BJ (cell line): ENCODE results near the gene PHACTR4. TPM values are rescaled to one million over a fixed set of nuclear protein-coding genes. Genes with fewer than 3 reads are reported as not detected.
"Not testable (repeated sequence)": the region's sequence is repeated elsewhere in the genome, so short reads cannot be mapped to it uniquely, and the experiment has no call there.

ENCODE experiments used
- CTCF ChIA-PET: fragments of 350-600 bp; formaldehyde crosslinking; extraction: SDS; loops from one replicate; lab custom pipeline; 2021; ENCODE audit warnings: antibody characterized with exemption, inconsistent platforms; lab: Yijun Ruan, JAX
- POLR2A ChIA-PET: fragments of 300-600 bp; sonication (Branson Sonifier 250); formaldehyde crosslinking; extraction: SDS; loops from one replicate; lab custom pipeline; 2021; ENCODE audit warnings: antibody characterized with exemption; lab: Charles Lee
- DNase-seq: peaks from one replicate; pipeline ENCODE4 v3.0.0-alpha.2; 2011; ENCODE audit warnings: low read depth
- H3K27me3 ChIP-seq: 2 replicates; pipeline ENCODE4 v1.6.0; 2011; ENCODE audit warnings: low read length; ENCODE audit not compliant: control insufficient read depth, insufficient read depth
- H3K36me3 ChIP-seq: 2 replicates; pipeline ENCODE4 v1.5.1; 2011; ENCODE audit warnings: low read length; ENCODE audit not compliant: control insufficient read depth, insufficient read depth
- H3K4me3 ChIP-seq: 2 replicates; pipeline ENCODE4 v1.5.1; 2011; ENCODE audit warnings: low read depth, mild to moderate bottlenecking, control low read depth, low read length
- polyA plus RNA-seq: library from polyadenylated mRNA; depleted of rRNA; stranded (reverse); fragments of >200 nt; gene quantifications from 2 replicates; pipeline ENCODE4 v1.2.3, GENCODE V29; 2011
- TF ChIP-seq, protein P1 (sequence below): IDR thresholded peaks from 2 replicates; pipeline ENCODE4 v1.5.1; 2011; ENCODE audit warnings: low read depth, mild to moderate bottlenecking, control low read depth, inconsistent platforms, low read length, moderate library complexity; ENCODE audit not compliant: insufficient read depth

PHACTR4 gene
- polyA plus RNA-seq, 1 experiment = 5.2 TPM

DNA sequence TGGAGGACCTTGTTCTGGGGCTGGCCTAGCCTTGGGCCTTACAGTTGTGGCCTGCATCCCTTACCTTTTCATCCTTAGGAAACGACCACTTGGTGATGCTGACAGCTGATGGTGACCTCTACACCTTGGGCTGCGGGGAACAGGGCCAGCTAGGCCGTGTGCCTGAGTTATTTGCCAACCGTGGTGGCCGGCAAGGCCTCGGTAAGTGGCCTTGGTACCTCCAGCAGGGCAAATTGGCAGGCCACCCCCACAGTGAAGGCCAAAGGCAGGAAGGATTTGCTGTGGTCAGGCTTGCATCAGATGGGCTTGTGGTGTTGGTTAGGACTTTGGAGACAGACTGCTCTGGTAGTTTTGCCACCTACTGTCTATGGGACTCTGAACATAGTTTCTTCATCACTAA lies 165.6 kb downstream of the PHACTR4 start:
- TF ChIP-seq, protein P1, sequence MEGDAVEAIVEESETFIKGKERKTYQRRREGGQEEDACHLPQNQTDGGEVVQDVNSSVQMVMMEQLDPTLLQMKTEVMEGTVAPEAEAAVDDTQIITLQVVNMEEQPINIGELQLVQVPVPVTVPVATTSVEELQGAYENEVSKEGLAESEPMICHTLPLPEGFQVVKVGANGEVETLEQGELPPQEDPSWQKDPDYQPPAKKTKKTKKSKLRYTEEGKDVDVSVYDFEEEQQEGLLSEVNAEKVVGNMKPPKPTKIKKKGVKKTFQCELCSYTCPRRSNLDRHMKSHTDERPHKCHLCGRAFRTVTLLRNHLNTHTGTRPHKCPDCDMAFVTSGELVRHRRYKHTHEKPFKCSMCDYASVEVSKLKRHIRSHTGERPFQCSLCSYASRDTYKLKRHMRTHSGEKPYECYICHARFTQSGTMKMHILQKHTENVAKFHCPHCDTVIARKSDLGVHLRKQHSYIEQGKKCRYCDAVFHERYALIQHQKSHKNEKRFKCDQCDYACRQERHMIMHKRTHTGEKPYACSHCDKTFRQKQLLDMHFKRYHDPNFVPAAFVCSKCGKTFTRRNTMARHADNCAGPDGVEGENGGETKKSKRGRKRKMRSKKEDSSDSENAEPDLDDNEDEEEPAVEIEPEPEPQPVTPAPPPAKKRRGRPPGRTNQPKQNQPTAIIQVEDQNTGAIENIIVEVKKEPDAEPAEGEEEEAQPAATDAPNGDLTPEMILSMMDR = no peak
- H3K27me3 ChIP-seq = no peaks in the 10 kb centered on the region
- no peak overlapping the region for H3K4me3 ChIP-seq
- DNase-seq = no peak
- ChIA-PET POLR2A (no interaction called here), CTCF (no interaction called here)
- H3K36me3 ChIP-seq = peaks cover 20% of the 10 kb centered on the region

DNA sequence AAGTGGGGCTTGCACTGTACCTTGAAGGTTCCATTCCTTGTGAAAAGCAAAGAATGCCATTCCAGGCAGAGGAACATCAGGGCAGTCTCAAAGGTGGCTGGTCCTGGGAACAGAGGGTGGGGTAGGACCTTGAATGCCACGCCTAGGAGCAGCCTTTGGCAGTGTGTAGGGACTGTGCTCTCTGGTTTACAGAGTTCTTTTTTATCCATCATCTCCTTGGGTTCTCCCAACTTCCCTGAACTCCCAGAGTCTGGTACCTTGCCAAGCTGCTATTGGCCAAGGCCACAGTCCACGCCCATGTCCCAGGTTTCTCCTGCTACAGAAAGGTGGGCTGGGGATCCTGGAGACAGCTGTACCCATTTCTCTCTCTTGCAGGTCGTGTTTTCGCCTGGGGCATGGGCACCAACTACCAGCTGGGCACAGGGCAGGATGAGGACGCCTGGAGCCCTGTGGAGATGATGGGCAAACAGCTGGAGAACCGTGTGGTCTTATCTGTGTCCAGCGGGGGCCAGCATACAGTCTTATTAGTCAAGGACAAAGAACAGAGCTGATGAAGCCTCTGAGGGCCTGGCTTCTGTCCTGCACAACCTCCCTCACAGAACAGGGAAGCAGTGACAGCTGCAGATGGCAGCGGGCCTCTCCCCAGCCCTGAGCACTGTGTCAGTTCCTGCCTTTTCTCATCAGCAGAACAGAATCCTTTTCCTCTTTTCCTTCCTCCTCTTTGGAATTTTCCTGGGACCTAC lies 168.1 kb downstream of the PHACTR4 start:
- TF ChIP-seq, protein P1 = no peak
- Histone ChIP-seq H3K27me3 (no peaks in the 10 kb centered on the region), H3K4me3 (no peak overlapping the region), H3K36me3 (peaks cover 13% of the 10 kb centered on the region)
- ChIA-PET CTCF (interaction anchor here (0.6 kb wide), 1 partner anchor 15 kb away, joined by 3 read pairs; no protein-coding TSS in a partner anchor), POLR2A (interaction anchor here (0.5 kb wide), 1 partner anchor 106 kb away, joined by 5 read pairs; no protein-coding TSS in a partner anchor)
- DNase-seq = no peak

DNA sequence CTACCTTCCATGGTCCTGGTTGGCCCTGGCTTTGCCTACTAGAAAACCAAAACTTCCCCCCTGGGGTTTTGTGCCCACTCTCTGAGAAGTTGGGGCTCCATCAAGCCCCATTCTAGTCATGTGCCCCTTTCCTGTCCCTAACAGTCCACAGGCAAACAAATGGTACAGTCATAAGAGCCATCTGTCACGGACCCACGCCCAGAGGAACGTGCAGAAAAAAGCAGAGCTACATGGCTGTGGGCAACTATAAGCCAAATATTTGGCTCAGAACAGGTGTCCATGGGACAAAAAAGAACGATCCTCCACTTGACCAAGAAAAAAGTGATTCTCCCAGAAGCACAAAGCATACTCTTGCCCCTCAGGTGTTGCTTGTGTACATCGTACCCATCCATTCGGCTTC lies 168.7 kb downstream of the PHACTR4 start:
- H3K27me3 ChIP-seq = no peaks in the 10 kb centered on the region
- CTCF ChIA-PET = interaction anchor here (1.6 kb wide), 1 partner anchor 64 kb away, joined by 4 read pairs; no protein-coding TSS in a partner anchor
- H3K4me3 ChIP-seq = no peak overlapping the region
- peaks cover 13% of the 10 kb centered on the region for H3K36me3 ChIP-seq
- TF ChIP-seq, protein P1 = no peak
- no peak for DNase-seq
- POLR2A ChIA-PET = no interaction called here

DNA sequence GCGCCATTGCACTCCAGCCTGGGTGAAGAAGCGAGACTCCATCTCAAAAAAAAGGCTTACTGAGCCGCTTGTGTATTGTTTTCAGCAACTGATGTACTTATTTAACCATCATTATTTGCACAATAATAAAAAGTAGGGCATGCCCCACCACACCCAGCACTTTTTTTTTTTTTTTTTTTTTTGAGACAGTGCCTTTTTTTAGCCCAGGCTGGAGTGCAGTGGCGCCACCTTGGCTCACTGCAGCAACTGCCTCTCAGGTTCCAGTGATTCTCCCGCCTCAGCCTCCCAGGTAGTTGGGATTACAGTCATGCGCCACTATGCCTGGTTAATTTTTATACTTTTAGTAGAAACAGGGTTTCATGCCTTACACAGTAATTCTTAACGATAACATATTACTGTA lies 171.1 kb downstream of the PHACTR4 start:
- CTCF ChIA-PET = interaction anchor here (0.6 to 1.0 kb wide), 2 partner anchors 12 to 135 kb away, joined by 3 read pairs; partner anchors contain the start of gene TRNAU1AP
- no peak overlapping the region for H3K4me3 ChIP-seq
- H3K27me3 ChIP-seq = no peaks in the 10 kb centered on the region
- H3K36me3 ChIP-seq = peaks cover 9% of the 10 kb centered on the region
- POLR2A ChIA-PET = no interaction called here
- no peak for DNase-seq
- TF ChIP-seq, protein P1 = peak; percentile 31; the same call in 1 of the 2 replicates

DNA sequence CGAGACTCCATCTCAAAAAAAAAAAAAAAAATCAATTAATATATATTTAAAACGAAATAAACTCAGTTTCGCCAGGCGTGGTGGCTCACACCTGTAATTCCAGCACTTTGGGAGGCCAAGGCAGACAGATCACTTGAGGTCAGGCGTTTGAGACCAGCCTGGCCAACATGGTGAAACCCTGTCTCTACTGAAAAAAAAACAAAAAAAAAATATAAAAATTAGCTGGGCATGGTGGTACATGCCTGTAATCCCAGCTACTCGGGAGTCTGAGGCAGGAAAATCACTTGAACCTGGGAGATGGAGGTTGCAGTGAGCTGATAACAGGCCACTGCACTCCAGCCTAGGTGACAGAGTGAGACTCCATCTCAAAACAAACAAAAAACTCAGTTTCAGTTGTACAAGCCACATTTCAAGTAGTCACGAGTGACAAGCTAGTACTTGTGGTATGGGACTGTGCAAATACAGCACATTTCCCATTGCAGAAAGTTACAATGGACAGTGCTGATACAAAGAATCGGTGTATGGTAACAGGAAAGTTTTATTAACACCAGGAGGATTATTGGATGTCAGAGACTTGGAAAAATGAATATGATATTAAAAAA lies 172.0 kb downstream of the PHACTR4 start:
- POLR2A ChIA-PET, DNase-seq, H3K27me3 ChIP-seq, H3K4me3 ChIP-seq, H3K36me3 ChIP-seq: not testable (repeated sequence)
- CTCF ChIA-PET = interaction anchor here (1.0 kb wide), 1 partner anchor 10 kb away, joined by 3 read pairs; no protein-coding TSS in a partner anchor
